ENCODE results near the gene ACO2. TPM values are rescaled to one million over a fixed set of nuclear protein-coding genes. Genes with fewer than 3 reads are reported as not detected.

Gene ACO2
- total RNA-seq, 2 experiments from 2014 or later = 61.5 to 107 TPM

DNA sequence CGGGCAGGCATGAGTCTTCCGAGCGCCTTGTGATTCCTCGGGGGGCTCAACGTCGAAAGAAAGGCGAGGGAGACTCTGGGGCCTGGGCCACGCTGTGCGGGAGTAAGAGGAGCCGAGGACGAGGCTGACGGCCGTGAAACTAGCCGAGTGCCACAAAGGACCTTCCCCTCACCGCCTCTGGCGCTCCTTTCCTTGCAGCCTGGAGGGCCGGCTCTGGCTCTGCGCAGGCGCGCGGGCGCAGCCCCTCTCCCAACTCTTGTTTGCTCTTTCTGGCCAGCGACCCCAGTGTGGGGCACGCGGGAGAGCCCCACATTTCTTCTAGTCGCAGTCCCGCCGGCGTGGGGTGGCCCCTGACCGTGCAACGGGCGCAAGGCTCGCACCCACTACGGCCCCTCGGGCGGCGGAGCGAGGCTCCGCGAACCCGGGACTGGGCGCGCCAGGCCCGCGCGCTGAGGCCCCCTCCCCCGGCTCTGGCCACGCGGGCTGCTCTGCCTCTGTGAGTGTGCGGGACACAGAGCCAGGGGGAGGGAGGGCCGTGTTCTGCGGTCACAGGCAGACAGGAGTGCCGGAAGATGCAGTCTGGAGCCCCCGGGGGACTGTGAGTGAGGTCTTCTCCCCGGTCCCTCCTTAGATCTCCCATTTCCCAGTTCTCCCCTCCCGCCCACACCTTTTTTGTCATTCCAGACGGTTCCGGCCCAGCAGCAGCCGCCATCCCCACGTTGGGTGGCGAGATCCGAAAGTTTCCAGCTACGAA is 21.3 kb upstream of the ACO2 start:
- ChIA-PET POLR2A (interaction anchor here (0.9 to 2.2 kb wide), 7 partner anchors 10 to 66 kb away, joined by 3 to 12 read pairs (median 6); partner anchors contain the start of genes ACO2, PHF5A and TEF), CTCF (ENCODE audit: unreplicated experiment) (interaction anchor here (0.6 kb wide), 1 partner anchor 255 kb away, joined by 3 read pairs; no protein-coding TSS in a partner anchor)
- intact Hi-C loops (cut with micrococcal nuclease; ENCODE audit: unreplicated experiment) = loop anchor here (2.0 to 10.0 kb wide), 5 partner anchors 21 to 1167 kb away; partner anchors contain the start of genes ACO2, EP300, PHF5A and POLDIP3
- peak; percentile 74 for DNase-seq (ENCODE audit: low spot score)
- no peak for TF ChIP-seq EZH2phosphoT487 (IDR thresholded peaks at IDR 0.05; ENCODE audit: borderline replicate concordance, low read depth, low read length)
- no peak for TF ChIP-seq CTCF (conservative IDR thresholded peaks at IDR 0.05; ENCODE audit: low read length)
- H3K27ac ChIP-seq (ENCODE audit: low read depth, low read length, poor library complexity, severe bottlenecking) = peak overlapping the region; percentile 85
- peak overlapping the region; percentile 83 for H3K4me3 ChIP-seq (ENCODE audit: low read depth, low read length, poor library complexity, severe bottlenecking)
- peak overlapping the region; percentile 97 for H3K4me2 ChIP-seq (ENCODE audit: low read length)
- H3K9me2 ChIP-seq (ENCODE audit: insufficient read depth, low read length) = no peaks in the 10 kb centered on the region
- H3K36me3 ChIP-seq (ENCODE audit: insufficient read depth, low read length) = peaks cover 6% of the 10 kb centered on the region; the same call in 1 of the 2 replicates
- H3K79me2 ChIP-seq (ENCODE audit: insufficient read depth, low read depth, low read length) = peaks cover 35% of the 10 kb centered on the region
- H4K20me1 ChIP-seq (ENCODE audit: insufficient read depth, low read length) = no peaks in the 10 kb centered on the region
- BruUV-seq (replicated peaks) = no TSS peak
- H3K9me3 ChIP-seq (ENCODE audit: low read length) = no peaks in the 10 kb centered on the region
- H3K4me1 ChIP-seq (ENCODE audit: insufficient read depth, low read length, poor library complexity, severe bottlenecking) = peaks cover 14% of the 10 kb centered on the region
- H2AFZ ChIP-seq (ENCODE audit: low read length) = peak overlapping the region; percentile 3; the same call in 1 of the 2 replicates

DNA sequence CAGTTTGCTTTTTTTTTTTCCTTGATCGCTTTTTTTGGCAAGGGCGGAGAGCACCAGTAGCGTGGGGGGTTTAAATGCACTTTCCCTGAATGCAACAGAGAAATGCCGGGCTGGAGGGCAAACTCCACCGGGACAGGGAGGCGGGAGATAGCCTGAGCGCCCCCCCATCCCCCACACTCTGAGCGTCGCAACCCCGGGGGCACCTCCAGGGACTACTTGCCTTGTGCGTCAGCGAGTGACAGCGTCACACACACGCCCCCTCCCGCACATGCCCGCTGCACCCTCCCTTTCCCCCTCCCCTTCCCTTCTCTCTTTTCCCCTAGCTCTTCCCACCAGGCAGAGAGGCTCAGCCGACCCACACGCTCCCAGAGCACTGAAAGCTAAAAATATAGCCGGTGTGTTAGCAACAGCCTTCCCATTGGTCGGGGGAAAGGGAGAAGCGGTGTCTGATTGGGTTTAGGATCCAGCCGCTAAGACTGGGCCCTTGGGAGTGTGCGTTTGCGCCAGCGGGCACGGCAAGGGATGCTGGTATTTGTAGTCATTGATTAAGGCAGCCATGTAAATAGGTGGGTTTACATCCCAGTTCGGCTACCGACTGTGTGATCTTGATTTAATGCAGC is 20.6 kb upstream of the ACO2 start:
- Histone ChIP-seq H3K4me1 (ENCODE audit: insufficient read depth, low read length, poor library complexity, severe bottlenecking) (peaks cover 14% of the 10 kb centered on the region), H3K4me3 (ENCODE audit: low read depth, low read length, poor library complexity, severe bottlenecking) (peak overlapping the region; percentile 83), H3K36me3 (ENCODE audit: insufficient read depth, low read length) (no peaks in the 10 kb centered on the region; the same call in 1 of the 2 replicates), H3K79me2 (ENCODE audit: insufficient read depth, low read depth, low read length) (peaks cover 28% of the 10 kb centered on the region), H3K9me3 (ENCODE audit: low read length) (no peaks in the 10 kb centered on the region), H2AFZ (ENCODE audit: low read length) (peak overlapping the region; percentile 26; the same call in 1 of the 2 replicates), H3K27ac (ENCODE audit: low read depth, low read length, poor library complexity, severe bottlenecking) (peak overlapping the region; percentile 85), H3K4me2 (ENCODE audit: low read length) (peak overlapping the region; percentile 97), H4K20me1 (ENCODE audit: insufficient read depth, low read length) (no peaks in the 10 kb centered on the region), H3K9me2 (ENCODE audit: insufficient read depth, low read length) (no peaks in the 10 kb centered on the region)
- ChIA-PET CTCF (ENCODE audit: unreplicated experiment) (interaction anchor here (0.6 kb wide), 2 partner anchors 29 to 256 kb away, joined by 3 to 8 read pairs; no protein-coding TSS in a partner anchor), POLR2A (interaction anchor here (0.8 to 2.2 kb wide), 7 partner anchors 10 to 141 kb away, joined by 3 to 12 read pairs (median 4); partner anchors contain the start of genes ACO2, PHF5A and PMM1)
- DNase-seq (ENCODE audit: low spot score) = peak; percentile 97
- intact Hi-C loops (cut with micrococcal nuclease; ENCODE audit: unreplicated experiment) = loop anchor here (5.0 to 10.0 kb wide), 3 partner anchors 161 to 1167 kb away; partner anchors contain the start of genes EP300, POLDIP3 and RANGAP1
- TF ChIP-seq EZH2phosphoT487 (IDR thresholded peaks at IDR 0.05; ENCODE audit: borderline replicate concordance, low read depth, low read length) = no peak
- no peak for TF ChIP-seq CTCF (conservative IDR thresholded peaks at IDR 0.05; ENCODE audit: low read length)
- BruUV-seq (replicated peaks) = no TSS peak

Measured in OCI-LY7 (cell line).